GM12878 (cell line): Measurements from ENCODE around the gene RPRML.
"Not testable (repeated sequence)": the region's sequence is repeated elsewhere in the genome, so short reads cannot be mapped to it uniquely, and the experiment has no call there.

ENCODE experiments used
- BMI1 ChIP-seq: fragments of 450-650 bp; IDR thresholded peaks from 2 replicates; pipeline ENCODE4 v1.6.1; 2016; ENCODE audit warnings: mild to moderate bottlenecking, moderate library complexity, borderline replicate concordance
- ETV6 ChIP-seq, 2 experiments: fragments of 450-650 bp in 1 of 2; IDR thresholded peaks in 1 of 2; conservative IDR thresholded peaks in 1 of 2; 2 replicates each; pipeline ENCODE4 v1.6.1; 2014; ENCODE audit warnings: antibody characterized with exemption in 1 of 2, borderline replicate concordance in 1 of 2, low read depth in 1 of 2, mild to moderate bottlenecking in 1 of 2, moderate library complexity in 1 of 2
- HDAC2 ChIP-seq: fragments of 200-600 bp; sonication (generic); IDR thresholded peaks from 2 replicates; pipeline ENCODE4 v1.6.1; 2017
- MYC ChIP-seq: IDR thresholded peaks from 2 replicates; pipeline ENCODE4 v1.6.1; 2011; ENCODE audit warnings: mild to moderate bottlenecking, low read length, moderate library complexity, inconsistent platforms; ENCODE audit not compliant: insufficient read depth, insufficient replicate concordance, insufficient read length, severe bottlenecking
- NFYA ChIP-seq: IDR thresholded peaks from 2 replicates; pipeline ENCODE4 v1.6.1; 2011; ENCODE audit warnings: low read depth, mild to moderate bottlenecking, low read length, improper control_type of control experiment, borderline replicate concordance
- PAX5 ChIP-seq: IDR thresholded peaks from 2 replicates; pipeline ENCODE4 v1.6.1; 2011; ENCODE audit warnings: low read depth, low read length, borderline replicate concordance
- SP1 ChIP-seq: IDR thresholded peaks from one replicate; pipeline ENCODE4 v1.6.1; 2011; ENCODE audit warnings: low read depth, low read length
- ZNF274 ChIP-seq: IDR thresholded peaks from one replicate; pipeline ENCODE4 v1.8.0; 2011; ENCODE audit not compliant: insufficient read length, insufficient read depth
- ZZZ3 ChIP-seq: IDR thresholded peaks from 2 replicates; pipeline ENCODE4 v1.6.1; 2011; ENCODE audit warnings: low read depth; ENCODE audit not compliant: control insufficient read depth, insufficient read length
- TF ChIP-seq, protein P1 (sequence below): fragments of 450-650 bp; IDR thresholded peaks from 2 replicates; pipeline ENCODE4 v1.6.1; 2017; ENCODE audit warnings: borderline replicate concordance
- TF ChIP-seq, protein P2 (sequence below): IDR thresholded peaks from 2 replicates; pipeline ENCODE4 v1.6.1; 2011; ENCODE audit warnings: low read depth, mild to moderate bottlenecking, low read length, moderate library complexity, borderline replicate concordance; ENCODE audit errors: extremely low read depth
- TF ChIP-seq, protein P3 (sequence below): IDR thresholded peaks from 2 replicates; pipeline ENCODE4 v1.6.1; 2011; ENCODE audit warnings: low read depth, low read length, improper control_type of control experiment, borderline replicate concordance
- TF ChIP-seq, protein P4 (sequence below), 3 experiments: IDR thresholded peaks in 2 of 3; conservative IDR thresholded peaks in 1 of 3; 2 replicates each; pipeline ENCODE4 v1.5.1; 2011; ENCODE audit warnings: low read depth in 3 of 3, low read length in 3 of 3, mild to moderate bottlenecking in 3 of 3, control low read depth in 2 of 3, moderate library complexity in 2 of 3, inconsistent platforms in 1 of 3, mixed read lengths in 1 of 3; ENCODE audit not compliant: control insufficient read depth in 2 of 3, insufficient read depth in 1 of 3; ENCODE audit errors: extremely low read depth in 1 of 3
- TF ChIP-seq, protein P5 (sequence below): IDR thresholded peaks from 2 replicates; pipeline ENCODE4 v1.6.1; 2011; ENCODE audit warnings: mild to moderate bottlenecking, low read depth, low read length, moderate library complexity; ENCODE audit not compliant: insufficient replicate concordance

DNA sequence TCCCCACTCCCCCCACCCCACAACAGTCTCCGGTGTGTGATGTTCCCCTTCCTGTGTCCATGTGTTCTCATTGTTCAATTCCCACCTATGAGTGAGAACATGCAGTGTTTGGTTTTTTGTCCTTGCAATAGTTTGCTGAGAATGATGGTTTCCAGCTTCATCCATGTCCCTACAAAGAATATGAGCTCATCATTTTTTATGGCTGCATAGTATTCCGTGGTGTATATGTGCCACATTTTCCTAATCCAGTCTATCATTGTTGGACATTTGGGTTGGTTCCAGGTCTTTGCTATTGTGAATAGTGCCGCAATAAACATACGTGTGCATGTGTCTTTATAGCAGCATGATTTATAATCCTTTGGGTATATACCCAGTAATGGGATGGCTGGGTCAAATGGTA, 25.9 kb downstream of the RPRML start:
- TF ChIP-seq, protein P1, sequence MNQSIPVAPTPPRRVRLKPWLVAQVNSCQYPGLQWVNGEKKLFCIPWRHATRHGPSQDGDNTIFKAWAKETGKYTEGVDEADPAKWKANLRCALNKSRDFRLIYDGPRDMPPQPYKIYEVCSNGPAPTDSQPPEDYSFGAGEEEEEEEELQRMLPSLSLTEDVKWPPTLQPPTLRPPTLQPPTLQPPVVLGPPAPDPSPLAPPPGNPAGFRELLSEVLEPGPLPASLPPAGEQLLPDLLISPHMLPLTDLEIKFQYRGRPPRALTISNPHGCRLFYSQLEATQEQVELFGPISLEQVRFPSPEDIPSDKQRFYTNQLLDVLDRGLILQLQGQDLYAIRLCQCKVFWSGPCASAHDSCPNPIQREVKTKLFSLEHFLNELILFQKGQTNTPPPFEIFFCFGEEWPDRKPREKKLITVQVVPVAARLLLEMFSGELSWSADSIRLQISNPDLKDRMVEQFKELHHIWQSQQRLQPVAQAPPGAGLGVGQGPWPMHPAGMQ, result not testable (repeated sequence)
- TF ChIP-seq, protein P2, sequence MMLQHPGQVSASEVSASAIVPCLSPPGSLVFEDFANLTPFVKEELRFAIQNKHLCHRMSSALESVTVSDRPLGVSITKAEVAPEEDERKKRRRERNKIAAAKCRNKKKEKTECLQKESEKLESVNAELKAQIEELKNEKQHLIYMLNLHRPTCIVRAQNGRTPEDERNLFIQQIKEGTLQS, result not testable (repeated sequence)
- not testable (repeated sequence) for TF ChIP-seq MYC; ZNF274; ZZZ3; NFYA; BMI1; PAX5; HDAC2; ETV6 (conservative IDR thresholded peaks at IDR 0.05 in 1 of 2, IDR thresholded peaks at IDR 0.05 in 1 of 2; ENCODE audit: borderline replicate concordance in 1 of 2, low read depth in 1 of 2); SP1
- TF ChIP-seq, protein P3, sequence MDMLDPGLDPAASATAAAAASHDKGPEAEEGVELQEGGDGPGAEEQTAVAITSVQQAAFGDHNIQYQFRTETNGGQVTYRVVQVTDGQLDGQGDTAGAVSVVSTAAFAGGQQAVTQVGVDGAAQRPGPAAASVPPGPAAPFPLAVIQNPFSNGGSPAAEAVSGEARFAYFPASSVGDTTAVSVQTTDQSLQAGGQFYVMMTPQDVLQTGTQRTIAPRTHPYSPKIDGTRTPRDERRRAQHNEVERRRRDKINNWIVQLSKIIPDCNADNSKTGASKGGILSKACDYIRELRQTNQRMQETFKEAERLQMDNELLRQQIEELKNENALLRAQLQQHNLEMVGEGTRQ, result not testable (repeated sequence)
- TF ChIP-seq, protein P4, sequence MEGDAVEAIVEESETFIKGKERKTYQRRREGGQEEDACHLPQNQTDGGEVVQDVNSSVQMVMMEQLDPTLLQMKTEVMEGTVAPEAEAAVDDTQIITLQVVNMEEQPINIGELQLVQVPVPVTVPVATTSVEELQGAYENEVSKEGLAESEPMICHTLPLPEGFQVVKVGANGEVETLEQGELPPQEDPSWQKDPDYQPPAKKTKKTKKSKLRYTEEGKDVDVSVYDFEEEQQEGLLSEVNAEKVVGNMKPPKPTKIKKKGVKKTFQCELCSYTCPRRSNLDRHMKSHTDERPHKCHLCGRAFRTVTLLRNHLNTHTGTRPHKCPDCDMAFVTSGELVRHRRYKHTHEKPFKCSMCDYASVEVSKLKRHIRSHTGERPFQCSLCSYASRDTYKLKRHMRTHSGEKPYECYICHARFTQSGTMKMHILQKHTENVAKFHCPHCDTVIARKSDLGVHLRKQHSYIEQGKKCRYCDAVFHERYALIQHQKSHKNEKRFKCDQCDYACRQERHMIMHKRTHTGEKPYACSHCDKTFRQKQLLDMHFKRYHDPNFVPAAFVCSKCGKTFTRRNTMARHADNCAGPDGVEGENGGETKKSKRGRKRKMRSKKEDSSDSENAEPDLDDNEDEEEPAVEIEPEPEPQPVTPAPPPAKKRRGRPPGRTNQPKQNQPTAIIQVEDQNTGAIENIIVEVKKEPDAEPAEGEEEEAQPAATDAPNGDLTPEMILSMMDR (IDR thresholded peaks at IDR 0.05 in 2 of 3, conservative IDR thresholded peaks at IDR 0.05 in 1 of 3; ENCODE audit: control insufficient read depth in 2 of 3, extremely low read depth in 1 of 3, insufficient read depth in 1 of 3, low read depth in 3 of 3, low read length in 3 of 3), result not testable (repeated sequence)
- TF ChIP-seq, protein P5, sequence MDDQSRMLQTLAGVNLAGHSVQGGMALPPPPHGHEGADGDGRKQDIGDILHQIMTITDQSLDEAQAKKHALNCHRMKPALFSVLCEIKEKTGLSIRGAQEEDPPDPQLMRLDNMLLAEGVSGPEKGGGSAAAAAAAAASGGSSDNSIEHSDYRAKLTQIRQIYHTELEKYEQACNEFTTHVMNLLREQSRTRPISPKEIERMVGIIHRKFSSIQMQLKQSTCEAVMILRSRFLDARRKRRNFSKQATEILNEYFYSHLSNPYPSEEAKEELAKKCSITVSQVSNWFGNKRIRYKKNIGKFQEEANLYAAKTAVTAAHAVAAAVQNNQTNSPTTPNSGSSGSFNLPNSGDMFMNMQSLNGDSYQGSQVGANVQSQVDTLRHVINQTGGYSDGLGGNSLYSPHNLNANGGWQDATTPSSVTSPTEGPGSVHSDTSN, result not testable (repeated sequence)
